Right ventricle myocardium superior (tissue), 1 donor: ENCODE data around the gene TPST2. TPM values are rescaled to one million over a fixed set of nuclear protein-coding genes. Genes with fewer than 3 reads are reported as not detected.

Experiments
- ATAC-seq: fragments of 200-7000 bp; cut with Tn5 transposase; one replicate; pipeline ENCODE4 v1.9.1; 2020; ENCODE audit warnings: mild to moderate bottlenecking; ENCODE audit not compliant: poor library complexity
- DNase-seq: peaks from one replicate; pipeline ENCODE4 v3.0.0-alpha.2; 2020
- intact Hi-C: fragments of 100-400 bp; cut with DNase I; formaldehyde crosslinking; loops from one replicate; pipeline ENCODE4 v1.11.2; 2022
- long read RNA-seq: library from polyadenylated mRNA; unstranded; transcript quantifications from one replicate; pipeline ENCODE4 v2.0.0, GENCODE V29; 2021
- total RNA-seq: library from RNA; stranded (reverse); fragmentation: NEBNext Ultra II Directional; extraction: Animal tissue kit (Norgen Biotek cat#: 25700); gene quantifications from one replicate; pipeline ENCODE4 v1.2.1, GENCODE V29; 2021
- donor health status: DM: no; HTN: yes; CAD: no; lungs with severe emphysema.

The TPST2 gene
- total RNA-seq = 30.1 TPM
- long read RNA-seq, full-length matches to known transcripts = 124 of 149 reads
- long read RNA-seq, partial matches to known transcripts = 11 of 149 reads
- long read RNA-seq, other reads (novel, unspliced or antisense) = 14 of 149 reads

DNA sequence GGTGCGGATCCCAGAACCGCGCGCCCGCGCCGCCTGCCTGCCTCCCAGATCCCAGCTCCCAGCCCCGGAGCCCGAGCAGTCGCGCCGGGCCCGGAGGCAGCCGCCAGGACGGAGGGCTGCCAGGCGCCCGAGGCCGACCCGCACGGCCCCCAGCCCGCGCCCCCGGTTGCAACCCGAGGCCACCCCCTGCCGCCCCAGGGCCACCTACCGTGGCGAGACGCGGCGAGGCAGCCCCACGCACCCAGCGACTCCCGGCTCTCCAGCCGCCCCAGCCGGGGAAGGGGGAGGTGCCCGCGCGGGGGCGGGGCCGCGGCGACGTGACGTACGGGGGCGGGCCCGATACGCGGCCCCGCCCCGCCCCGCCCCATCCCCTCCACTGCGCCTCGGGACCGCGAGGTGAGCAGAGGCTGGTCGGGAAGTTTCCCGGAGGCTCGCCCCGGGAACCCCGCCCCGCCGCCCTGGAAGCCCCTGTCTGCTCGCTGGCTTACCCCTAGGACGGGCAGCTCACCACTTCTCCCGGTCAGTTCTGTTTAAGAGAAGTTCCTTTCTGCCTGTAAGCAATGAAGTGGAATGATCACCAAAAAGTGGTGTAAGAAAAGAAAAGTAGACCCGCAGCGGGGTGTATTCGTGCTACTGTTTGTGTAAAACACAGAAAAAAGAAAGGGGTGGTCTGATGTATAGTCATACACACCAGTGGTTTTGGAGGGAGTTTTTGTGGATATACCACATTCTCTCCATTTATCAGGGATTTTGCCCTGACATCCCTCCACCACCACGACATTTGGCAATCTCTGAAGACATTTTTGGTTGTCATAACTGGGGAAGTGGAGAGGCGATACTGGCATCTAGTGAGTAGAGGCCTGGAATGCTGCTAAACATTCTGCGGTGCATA, at the start of gene TPST2:
Gene TPST2 (minus strand): TSS at position 288 of the 892 bp plus-strand sequence. CDS start 48,502 bp downstream, outside the sequence.
- DNase-seq = peak; percentile 87
- ATAC-seq = peak; percentile 96
- intact Hi-C loops = loop anchor here (5.0 kb wide), 2 partner anchors 78 to 108 kb away; partner anchors contain the start of genes HPS4, SRRD and TFIP11

DNA sequence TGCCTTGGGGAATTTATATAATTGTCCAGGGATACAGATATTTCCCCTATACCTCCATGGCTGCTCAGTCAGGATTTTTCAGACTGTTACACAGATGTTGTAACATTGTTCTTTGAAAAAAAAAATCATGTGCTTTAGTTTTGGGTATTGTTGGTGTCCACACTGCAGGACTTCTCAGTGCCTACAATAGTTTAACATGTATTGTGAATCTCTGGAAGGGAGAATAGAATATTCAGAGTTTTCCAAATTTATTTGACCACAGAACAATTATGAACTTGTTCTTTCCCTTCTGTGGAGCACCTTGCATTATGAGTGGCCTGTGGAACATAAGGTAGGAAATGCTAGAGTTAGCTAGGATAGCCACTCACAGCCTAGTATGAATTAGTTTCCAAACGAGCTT, 46.4 kb upstream of the TPST2 start:
- DNase-seq (no peak), ATAC-seq (no peak)
- intact Hi-C loops = no loop called here

DNA sequence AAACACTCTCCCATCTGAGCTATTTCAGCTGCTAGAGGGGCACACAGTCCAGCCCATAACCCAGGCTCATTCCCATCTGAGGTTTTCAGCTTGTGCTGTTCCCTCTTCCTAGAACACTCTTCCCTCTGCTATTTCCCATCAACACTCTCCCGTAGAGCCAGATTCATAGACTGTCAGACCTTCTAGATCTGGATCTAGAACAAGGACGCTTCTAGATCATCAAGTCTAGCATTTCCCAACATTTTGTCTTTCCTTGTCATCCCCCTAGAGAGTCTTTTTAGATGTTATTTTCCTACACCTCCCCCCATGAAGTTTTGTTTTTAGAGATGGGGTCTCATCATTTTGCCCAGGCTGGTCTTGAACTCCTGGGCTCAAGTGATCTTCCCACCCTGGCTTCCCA, 45.2 kb upstream of the TPST2 start:
- intact Hi-C loops = no loop called here
- ATAC-seq = no peak
- DNase-seq = no peak

DNA sequence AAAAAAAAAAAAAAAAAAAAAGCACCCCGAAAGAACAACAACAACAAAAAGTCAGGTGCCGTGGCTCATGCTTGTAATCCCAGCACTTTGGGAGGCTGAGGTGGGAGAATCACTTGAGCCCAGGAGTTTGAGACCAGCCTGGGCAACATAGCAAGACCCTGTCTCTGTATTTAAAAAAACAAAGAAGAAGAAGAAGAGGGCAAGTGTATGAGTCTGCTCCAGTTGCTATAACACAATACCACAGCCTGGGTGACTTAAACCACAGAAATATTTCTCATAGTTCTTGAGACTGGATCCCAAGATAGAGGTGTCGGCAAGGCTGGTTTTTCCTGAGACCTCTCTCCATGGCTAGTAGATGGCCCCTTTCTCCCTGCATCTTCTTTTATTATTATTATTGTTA, 44.3 kb upstream of the TPST2 start:
- ATAC-seq = no peak
- DNase-seq = no peak
- intact Hi-C loops = no loop called here

DNA sequence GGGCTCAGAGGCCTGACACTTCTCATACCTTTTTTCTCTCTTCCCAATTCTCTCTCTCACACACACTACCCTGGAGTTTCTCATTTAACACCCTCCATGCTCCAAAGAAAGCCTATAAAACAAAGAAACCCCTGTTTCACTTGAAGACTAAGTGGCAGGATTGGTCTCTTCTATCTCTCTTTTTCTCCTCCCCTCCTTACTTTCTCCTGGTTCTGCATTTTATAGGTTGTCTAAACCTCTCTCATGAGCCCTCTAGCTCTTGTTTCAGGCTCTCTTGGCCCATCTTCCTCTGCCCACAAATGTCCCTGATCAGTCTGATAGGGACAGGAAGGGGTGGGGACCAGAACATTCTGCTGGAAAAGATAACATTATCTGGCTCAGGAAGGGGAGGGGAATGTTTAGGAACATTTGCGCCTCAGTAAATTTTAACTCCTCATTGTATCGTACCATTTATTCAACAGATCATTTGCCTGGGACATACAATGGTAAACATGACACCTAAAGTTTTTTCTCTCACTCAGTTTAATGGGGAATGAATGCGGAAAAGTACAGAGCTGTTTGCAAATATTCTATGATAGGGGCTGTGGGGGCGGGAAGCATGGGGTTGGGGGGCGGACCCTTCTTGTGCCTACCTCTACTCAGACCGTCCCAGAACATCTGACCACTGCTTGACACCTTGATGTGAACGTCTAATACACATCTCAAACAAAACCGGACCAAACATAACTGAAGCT, 42.7 kb upstream of the TPST2 start:
- ATAC-seq (no peak), DNase-seq (no peak)
- intact Hi-C loops = no loop called here

DNA sequence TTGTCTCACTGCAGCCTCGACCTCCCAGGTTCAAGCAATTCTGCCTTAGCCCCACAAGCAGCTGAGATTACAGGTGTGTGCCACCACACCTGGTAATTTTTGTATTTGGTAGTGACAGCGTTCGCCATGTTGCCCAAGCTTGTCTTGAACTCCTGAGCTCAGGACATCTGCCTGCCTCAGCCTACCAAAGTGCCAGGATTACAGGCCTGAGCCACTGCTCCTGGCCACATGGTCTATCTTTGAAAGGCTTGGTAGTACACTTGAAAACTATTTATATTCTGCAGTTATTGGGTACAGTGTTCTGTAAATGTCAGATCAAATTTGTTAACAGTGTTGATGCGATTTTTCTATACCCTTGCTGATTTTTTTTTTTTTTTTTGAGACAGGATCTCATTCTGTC, 41.4 kb upstream of the TPST2 start:
- ATAC-seq (no peak), DNase-seq (no peak)
- intact Hi-C loops = no loop called here

DNA sequence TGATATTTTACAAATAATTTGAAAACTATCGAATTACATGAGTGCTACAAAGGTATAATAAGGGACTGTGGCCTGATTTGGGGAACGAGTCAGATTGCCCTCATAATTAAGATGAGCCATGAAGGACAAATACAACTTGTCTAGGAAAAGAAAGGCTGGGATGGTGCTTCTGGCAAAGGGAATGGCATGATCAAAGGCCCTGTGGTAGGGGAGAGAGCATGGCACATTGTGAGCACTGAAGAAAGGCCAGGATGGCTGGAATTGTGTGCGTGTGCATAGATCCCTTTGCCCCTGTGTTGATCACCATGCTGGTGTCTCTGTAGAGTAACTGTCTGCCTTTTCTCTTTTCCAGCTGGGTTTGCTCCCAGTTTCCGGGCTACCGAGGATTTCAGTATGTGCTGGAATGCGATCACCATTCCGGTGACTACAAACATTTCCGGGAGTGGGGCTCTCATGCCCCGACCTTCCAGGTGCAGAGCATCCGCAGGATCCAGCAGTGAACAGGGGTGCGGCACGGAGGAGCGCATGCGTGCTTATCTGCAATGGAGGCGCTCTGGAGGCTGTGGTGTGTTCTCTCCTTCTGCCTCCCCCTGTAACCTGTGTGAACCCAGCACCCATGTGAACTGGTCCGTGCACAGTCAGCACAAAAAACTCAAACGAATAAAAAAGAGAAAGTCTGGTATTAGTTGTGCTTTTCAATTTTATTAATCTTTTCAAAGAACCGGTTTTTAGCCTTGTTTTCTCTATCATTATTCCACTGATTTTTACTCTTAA, 40.2 kb upstream of the TPST2 start:
- intact Hi-C loops = no loop called here
- no peak for ATAC-seq
- DNase-seq = no peak

DNA sequence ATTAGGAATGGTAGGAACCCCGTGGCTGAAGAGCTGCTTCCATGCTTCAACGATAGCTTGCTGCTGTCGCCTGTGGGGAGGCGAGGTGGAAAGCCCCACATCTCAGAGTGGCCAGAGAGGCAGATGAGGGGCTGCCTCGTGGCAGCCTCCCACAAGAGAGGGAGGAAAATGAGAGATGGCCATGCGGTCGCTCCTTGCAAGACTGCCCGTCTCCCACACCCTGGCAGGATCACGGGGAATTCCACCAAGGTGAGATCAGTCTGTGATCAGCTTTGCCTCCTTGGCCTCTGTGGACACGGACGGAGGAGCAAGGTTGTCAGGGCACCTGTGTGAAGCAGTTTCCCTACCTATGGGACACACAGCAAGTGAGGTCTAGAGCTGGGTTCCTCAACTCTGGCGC, 34.9 kb upstream of the TPST2 start:
- ATAC-seq = no peak
- intact Hi-C loops = no loop called here

DNA sequence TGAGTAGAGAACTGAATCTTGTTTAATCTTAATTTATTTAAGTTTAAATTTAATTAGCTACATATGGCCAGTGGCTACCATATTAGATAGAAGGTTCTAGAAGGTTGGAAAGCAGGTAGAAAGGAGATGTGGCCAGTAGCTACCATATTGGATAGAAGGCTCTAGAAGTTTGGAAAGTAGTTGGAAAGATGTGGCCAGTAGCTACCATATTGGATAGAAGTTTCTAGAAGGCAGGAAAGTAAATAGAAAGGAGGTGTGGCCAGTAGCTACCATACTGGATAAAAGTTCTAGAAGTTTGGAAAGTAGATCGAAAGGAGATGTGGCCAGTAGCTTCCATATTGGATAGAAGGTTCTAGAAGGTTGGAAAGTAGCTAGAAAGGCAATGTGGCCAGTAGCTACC, 34.1 kb upstream of the TPST2 start:
- intact Hi-C loops = no loop called here
- DNase-seq (no peak), ATAC-seq (no peak)

More for the DNA sequence above, 34.9 kb upstream of the TPST2 start:
- DNase-seq = no peak

DNA sequence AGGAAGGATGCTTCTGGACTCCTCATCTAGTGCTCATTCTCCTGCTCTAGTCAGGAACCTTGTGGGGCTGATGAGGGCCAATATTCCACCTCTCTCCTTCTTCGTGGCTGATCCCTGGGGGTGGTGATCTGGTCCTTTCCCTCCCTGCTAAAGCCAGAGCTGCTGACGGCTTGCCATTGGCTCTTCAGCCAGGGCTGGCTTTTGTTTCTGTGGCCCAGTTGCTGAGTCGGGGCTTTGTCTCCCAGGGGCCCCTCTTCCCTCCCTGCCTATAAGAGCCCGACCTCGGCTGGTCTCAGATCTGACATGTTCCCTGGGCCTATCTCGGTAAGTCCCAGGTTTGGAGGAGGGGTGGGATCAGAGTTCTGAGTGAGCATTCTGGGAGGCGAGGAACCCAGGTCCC, 31.7 kb upstream of the TPST2 start, which contains the start of gene CRYBA4:
Gene CRYBA4 (plus strand): TSS at position 301 of the 400 bp plus-strand sequence. CDS start 634 bp downstream, outside the sequence.
- no peak for DNase-seq
- ATAC-seq = no peak
- intact Hi-C loops = no loop called here

DNA sequence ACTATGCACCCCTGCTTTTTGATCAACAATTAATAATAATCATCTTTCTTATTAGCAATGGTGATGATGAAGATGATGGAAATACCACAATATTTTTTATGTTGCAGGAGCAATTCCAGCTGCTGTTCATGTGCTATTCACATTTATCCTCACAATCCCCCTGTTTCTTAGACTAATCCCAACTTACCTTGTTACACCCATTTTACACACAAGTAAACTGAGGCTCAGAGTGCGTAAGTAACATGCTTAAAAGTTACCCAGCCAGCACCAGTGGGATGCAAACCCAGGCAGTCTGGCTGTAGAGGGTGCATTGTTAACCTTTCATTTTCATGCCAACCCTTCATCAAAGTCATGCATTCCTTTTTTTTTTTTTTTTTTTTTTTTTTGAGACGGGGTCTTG, 30.3 kb upstream of the TPST2 start:
- DNase-seq (no peak), ATAC-seq (no peak)
- intact Hi-C loops = no loop called here

DNA sequence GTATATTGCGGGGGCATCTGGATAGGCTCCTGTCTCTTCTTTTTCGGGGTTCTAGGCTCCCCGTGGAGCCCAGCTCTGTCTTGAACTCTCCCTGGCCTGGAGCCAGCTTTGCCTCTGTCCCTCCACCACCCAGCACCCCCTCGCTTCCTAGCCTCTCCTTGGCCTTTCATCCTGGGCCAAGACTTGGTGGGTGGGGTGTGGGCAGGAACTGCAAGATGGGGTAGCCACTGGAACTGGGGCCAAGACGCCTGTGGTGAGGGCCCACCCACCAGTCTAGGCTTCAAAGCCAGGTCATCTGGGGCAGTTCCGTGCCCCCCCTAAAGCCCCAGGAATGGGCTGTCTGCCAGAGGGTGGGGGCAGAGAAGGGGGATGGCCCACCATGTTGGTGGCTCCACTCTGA, 29.6 kb upstream of the TPST2 start:
- intact Hi-C loops = no loop called here

DNA sequence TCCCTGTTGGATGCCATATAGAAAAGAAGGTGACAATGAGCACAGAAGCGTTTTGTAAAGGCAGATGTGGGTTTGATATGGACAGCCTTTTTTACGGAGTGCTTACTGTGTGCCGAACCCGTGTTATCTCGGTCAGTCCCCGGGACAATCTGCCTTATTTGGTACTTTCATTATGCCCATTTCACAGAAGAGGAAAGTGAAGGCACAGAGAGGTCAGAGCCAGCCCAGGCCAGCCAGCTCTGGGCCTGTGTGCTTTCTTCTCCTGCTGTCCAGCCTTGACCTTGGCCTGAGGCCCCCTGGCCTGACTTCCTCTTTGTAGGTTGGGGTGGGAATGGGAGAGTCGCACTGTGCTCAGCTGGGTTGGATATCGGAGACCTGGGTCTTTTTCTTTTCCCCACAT, 28.5 kb upstream of the TPST2 start:
- DNase-seq = no peak
- ATAC-seq = no peak
- intact Hi-C loops = no loop called here

More for the DNA sequence above, 29.6 kb upstream of the TPST2 start:
- ATAC-seq (no peak), DNase-seq (no peak)

DNA sequence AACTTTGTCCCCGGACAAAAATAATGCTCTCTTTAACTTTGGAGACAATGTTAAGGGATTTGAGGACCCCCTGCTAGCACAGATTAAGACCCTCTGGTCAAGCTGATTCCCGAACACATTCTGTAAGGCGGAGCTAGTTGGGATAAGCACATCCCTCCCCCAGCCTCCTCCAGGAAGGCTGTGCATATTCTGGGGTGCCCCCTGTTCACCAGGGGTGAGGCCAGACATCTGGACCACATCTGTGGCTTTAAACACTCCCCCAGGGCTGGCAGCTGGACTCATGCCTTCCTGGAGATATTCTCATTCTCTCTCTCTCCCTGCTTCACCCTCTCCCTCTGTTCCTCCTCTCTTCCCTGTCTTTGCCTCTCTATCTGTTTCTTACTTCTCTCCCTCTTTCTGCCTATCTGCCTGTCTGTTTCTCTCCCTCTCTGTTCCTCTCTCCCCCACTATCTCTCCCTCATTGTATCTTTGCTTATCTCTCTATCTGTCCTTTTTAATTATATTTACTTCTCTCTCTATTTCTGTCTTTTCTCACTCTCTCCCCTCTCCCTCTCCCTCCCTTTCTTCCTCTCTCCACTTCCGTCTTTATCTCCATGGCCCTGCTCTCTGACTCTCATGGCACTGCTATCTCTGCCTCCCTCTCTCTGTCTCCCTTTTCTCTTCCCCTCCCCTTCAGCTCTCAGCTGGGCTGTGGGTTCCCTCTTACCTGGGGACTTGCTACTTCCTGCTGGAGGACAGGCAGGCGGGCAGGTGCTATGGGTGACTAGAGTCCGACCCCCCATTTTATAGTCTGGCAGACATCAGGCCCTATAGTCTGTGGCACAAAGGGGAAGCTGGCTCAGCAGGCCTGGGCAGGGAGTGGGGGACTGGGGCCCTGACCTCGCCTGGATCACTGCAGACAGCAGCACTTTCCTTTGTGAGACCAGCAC, 27.6 kb upstream of the TPST2 start, which contains the start of gene CRYBB1:
Gene CRYBB1 (minus strand): TSS at position 757 of the 929 bp plus-strand sequence. CDS start 1,708 bp downstream, outside the sequence.
- intact Hi-C loops = no loop called here
- ATAC-seq (peak; percentile 78), DNase-seq (peak; percentile 62)

DNA sequence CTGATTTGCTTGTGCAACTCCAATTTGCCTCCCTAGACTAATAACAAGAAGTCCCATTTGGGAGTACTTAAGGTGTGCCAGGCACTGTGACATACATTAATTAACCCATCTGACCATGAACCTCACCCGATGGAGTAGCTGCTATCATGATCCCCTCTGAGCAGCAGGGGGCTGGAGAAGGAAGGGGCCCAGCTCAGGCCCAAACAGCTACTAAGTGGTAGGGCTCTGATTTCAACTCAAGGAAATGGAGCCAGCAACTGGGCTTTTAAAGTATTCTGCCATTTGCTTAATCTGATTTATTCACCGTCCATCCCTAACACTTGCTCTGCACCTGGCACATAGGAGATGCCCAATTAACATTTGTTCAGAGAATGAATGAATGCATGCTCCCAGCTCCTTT, 26.7 kb upstream of the TPST2 start:
- ATAC-seq (no peak), DNase-seq (no peak)
- intact Hi-C loops = no loop called here

DNA sequence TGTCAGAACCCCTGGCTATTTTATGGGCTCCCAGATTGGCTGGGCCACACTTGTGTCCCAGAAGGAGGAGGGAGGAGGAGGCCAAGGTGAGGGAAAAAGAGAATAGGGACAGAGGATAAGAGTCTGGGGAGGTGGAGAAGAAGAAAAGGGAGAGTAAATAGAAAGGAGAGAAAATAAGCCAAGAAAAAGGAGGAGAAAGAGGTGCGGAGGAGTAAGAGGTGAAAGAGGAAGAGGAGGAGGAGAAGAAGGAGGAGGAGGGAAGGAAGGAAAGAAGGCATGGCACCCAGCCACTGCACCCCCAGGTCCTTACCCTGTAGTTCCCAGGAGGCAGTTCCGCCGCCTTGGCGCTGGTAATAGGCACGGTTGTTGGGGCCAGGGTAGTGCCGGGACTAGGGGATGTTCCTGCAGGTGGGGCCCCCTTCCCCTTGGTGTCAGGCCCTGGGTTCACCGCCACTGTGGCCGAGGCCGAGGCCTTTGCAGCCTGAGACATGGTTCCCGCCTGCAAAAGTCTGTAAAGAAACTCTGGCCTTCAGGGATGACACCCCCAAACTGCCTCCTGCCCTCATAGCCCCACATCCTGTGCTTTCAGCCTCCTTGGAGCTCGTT, 26.0 kb upstream of the TPST2 start:
- DNase-seq = no peak
- no peak for ATAC-seq
- intact Hi-C loops = no loop called here

DNA sequence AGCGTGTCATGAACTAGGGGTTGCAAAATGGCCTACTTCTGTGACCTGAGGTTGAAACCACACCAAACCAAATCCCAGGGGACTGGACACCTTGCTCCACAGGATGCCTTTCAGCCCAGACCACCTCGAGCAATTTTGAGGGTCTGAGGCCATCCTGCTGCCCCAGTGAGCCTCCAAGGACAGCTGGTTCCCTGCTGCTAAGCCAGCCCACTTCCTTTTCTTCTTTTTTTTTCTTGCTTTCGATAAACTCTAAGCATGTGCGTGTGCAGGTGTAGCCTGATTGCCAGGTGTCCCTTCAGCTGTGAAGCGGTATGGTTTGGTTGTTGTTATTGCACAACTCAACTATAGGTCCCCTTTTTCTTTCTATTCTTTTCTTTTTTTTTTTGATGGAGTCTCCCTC, 25.2 kb upstream of the TPST2 start:
- DNase-seq = no peak
- intact Hi-C loops = no loop called here
- ATAC-seq = no peak
